GM21737 (cell line): ENCODE data around the gene PELI2.

ENCODE experiments used
- ATAC-seq: cut with Tn5 transposase; IDR thresholded peaks from one replicate; pipeline ENCODE4 v1.9.1; 2021; ENCODE audit warnings: mild to moderate bottlenecking, moderate library complexity; ENCODE audit not compliant: unreplicated experiment

Gene PELI2

GRCh38 chr14:56224691-56225681 is 106.8 kb downstream of the PELI2 start:
- no peak for ATAC-seq

DNA sequence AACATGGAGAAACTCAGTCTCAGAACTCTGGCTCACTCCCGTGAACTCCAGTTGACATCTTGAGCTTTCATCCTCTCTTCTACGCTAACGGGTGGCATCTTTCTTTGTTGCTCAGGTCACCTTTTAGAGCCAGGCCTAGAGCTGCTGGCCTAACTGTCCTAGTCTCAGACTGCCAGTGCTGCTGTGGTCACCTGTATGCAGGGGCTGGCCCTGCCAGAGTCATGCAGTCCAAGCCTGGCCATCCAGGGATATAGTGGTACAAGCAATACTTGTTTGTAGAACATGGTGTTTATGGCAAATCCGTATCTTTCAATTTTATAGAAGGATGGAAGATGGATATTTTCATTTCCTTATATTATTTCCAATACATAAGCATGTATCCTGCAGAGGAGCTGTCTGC is 117.2 kb downstream of the PELI2 start:
- no peak for ATAC-seq

DNA sequence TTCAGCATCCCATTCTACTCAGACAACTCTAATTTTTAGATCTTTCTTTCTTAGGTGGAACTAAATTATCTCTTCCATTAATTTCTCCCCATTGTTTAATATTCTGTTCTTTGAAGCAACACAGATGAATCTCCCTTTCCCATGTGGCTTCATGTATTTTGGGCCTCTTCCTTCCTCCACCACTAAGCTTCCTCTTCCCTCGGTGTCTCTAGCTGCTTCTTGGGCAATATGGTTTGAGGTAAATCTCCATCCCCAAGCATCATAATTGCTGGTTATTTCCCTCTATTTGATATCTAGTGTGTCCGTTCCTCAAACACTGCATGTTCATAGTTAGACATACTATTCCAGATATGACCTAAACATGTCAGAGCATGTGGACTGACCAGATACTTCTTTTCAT is 119.2 kb downstream of the PELI2 start:
- no peak for ATAC-seq

- no peak for ATAC-seq
These were observed 123.2 kb downstream of the PELI2 start for GRCh38 chr14:56241461-56241860.

- no peak for ATAC-seq
These were observed 124.9 kb downstream of the PELI2 start for GRCh38 chr14:56243110-56243509.

DNA sequence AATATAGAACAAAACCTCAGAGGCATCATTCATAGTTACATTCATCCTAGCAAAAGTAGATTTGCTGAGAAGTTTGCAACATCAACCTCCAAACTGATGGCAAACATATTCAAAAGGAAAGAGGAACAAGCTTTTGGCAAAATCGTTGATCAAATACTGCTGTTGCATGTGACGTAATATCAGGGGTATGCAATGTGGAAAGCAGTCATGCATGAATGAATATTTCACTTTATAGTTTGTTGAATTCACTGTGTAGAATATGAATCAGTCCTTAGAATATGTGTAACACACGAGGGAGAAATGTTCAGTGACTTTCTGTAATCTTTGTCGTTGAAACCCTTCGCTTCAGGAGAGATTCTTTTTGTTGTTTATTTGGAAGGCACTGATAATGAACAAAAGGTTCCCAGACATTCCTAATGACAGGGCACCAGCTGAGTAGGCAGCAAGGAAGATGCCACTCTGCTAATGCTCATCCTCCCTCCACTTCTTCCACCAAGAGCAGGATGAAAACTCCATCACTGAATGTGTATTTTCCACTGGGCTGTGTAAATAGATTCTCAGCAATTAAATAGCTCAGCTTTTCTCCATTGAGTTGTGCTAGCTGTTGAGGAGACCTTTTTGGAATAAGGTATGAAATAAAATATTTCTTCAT is 126.1 kb downstream of the PELI2 start:
- ATAC-seq: no peak

DNA sequence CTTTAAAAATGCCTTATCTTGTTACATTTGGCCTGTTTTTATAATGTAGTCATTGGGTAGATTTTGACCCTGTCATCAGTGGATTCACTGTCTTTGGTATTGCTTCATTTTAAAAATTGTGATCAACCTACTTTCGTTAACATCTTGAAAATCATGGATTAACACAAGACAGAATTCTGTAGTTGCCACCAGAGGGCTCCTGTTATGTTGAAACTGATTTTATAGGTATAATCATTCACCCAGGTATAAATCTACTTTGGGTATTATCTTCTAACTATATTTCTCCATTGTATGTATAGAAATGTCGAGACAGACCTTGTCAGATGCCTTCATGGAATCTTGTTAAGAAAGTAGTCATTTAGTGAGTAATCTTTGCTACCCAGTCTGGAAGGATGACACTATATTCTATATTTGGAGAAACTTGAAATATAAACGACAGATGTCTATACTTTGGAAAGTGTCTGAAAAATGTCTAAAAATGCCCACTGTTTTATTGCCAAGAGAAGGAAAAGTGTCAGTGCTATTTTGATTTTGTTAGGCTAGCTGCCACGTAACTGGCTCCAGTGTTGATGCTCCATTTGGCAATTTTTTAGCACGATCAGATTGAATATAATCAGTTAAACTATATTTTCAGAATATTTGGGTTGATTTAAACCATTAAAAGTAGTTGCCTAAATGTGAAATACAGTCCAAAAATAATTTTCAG is 129.4 kb downstream of the PELI2 start:
- ATAC-seq: no peak

DNA sequence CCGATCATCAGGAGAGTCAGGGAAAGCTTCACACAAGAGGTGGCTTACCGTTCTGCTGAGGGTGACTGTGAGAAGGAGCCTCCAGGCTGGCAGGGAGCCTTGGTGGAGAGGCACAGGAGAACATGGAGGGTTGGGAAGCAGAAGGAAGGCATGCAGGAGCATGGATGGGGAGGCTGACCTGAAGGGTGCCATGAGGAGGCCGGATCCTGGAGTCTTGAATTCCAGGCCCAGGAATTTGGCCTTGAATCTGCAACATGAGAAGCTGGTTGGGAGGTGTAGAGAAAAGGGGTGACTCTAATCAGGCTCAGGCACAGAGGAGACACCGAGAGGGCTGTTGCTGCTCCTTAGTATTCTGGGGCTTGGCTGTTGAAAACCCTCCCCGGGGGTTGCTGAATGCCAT is 130.2 kb downstream of the PELI2 start:
- no peak for ATAC-seq

- ATAC-seq: no peak
These were observed 142.8 kb downstream of the PELI2 start for GRCh38 chr14:56261046-56261445.

DNA sequence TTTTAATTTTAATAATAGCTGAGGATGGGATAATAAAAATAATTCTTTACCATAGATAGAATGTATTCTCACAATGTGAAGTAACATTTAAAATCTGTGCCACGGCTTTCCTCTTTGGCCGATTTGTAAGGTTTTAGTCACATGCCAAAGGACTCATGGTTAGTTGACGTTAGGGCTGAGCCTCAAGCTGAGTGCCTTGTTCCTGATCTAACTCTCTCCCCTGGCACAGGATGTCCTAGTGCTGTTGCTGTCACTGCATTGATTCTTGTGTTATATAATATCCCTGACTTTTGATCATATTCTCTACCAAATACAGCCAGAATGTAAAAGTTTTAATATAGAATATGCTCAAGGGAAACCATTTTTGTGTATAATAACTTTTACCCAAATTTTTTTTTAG is 144.3 kb downstream of the PELI2 start:
- no peak for ATAC-seq

DNA sequence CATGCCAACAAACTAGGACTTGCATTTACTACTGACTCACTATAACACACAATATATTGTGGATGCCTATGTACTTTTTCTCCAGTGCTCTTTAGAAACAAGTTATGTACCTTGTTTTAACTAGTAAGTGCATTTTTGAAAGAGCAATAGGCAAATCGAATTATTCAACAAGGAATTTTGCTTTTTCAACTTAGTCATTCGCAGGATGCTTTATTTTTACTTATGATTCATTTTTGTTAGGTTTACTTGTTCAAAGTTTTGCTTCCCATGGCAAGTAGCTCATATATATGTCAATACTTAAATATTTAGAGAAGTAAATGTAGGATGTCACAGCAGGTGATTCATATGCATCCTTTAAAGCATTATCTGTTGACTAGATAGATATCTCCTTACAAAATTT is 149.8 kb downstream of the PELI2 start:
- ATAC-seq: no peak

DNA sequence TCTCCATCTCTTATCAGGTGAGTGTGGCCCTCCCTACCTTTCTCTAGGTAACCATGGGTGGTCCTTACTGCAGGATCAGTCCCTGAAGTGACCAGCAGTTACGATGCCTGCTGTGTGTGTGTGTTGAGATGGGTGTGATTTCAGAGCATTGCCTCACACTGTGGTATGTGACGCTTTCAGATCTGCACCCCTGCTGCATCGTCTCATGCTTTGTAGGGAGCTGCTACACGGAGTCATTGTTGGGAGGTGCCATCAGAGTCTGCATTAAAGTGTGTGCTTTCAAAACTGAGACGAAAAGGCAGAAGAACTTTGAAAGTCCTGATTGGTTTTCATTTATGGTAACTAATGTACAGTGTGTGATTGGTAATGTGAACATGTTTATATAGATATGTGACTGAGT is 150.5 kb downstream of the PELI2 start:
- no peak for ATAC-seq

DNA sequence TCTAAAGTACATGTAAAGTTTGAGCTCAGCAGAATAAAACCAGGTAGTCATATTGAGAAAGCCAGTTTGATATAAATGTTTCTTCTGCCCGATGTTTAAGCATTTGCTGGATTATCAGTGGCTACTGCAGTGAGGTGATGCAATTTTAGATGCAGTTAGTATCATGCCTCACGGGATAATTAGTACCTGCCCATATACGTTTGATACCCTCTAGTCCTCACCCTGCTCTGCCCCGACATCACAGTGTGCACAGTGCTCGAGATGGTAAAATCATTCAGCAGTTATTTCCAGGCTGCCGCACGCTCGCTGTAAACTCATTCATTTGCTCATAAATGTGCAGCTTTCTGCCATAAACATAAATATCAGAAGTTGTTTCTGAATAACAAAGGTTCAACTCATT is 152.7 kb downstream of the PELI2 start:
- ATAC-seq: no peak

DNA sequence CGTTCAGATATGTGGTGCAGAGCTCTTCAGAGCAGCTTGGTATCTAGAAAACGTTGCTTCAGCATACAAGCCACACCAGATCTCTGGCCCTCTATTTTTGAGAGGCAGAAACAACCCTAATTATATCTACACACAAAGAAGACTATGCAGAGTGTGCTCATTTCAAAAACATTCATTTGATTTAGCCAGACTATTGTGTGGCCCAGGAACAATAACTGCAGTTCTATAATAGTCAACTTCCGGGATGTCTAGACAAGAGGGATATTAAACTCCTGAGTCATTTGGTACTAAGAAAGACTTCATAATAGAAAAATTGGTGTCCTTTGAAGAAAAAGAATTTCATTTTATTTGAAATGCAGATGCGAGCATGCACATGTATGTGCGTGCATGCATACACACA is 153.8 kb downstream of the PELI2 start:
- ATAC-seq: no peak

GRCh38 chr14:56273155-56273554 is 154.9 kb downstream of the PELI2 start:
- no peak for ATAC-seq

- ATAC-seq: no peak
These were observed 155.7 kb downstream of the PELI2 start for GRCh38 chr14:56273951-56274350.

GRCh38 chr14:56274556-56274955 is 156.3 kb downstream of the PELI2 start:
- no peak for ATAC-seq

DNA sequence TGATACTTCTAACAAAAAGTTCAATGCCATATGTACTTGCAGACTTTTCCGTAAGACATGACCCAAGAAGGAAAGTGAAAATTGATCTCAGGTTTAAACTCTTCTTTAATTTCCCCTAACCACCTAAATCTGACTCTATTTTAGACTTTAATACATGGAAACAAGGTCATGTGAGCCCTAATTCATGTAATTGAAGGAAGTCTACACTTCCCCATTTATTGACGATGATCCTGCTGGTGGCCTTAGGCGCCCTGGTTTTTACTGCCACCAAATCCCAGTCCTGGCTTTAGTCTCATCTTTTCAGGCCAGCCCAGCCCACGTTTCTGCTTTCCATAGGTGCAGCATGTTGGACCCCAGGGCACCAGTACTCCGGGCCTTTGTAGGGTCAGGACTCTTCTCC is 157.9 kb downstream of the PELI2 start:
- no peak for ATAC-seq

GRCh38 chr14:56278383-56278782 is 160.2 kb downstream of the PELI2 start:
- ATAC-seq: no peak

DNA sequence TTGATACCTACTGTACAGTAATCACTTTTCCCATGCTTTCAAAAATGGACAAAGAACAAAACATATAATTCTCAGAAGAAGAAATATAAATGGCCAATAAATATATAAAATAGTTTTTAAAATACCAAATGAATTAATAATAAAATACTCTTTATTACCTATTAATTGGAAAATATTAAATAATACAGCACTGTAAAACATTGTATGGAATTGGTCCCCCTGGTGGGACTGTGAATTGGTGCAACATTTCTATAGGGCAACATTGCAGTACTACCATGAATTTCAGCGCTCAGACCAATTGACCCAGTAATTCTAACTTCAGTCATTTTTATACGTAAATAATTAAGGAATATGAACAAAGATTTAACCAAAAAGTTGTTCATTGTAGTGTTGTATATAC is 162.6 kb downstream of the PELI2 start:
- ATAC-seq: no peak

GRCh38 chr14:56282179-56282578 is 164.0 kb downstream of the PELI2 start:
- ATAC-seq: no peak

DNA sequence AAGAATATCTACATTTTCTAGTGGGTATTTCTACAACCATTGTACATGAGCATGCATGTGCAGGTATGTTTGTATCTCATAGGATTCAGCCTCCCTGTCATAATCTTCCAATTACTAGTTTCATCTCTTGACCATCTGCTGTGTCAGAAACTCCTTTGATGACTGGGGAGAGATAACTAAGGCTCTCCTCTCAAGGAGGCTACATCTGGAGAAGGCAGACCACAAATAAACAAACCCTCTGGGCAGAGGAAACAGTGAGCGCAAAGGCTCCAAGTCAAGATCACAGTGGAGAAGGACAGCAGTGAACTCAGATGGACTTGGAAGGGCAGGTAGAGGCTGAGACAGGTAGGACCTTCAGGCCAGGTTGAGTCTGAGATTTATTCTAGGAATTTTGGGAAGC is 166.4 kb downstream of the PELI2 start:
- no peak for ATAC-seq
